Prostate gland (tissue), 2 donors: ENCODE results near the gene NARF. TPM values are rescaled to one million over a fixed set of nuclear protein-coding genes. Genes with fewer than 3 reads are reported as not detected.

Experiments
- DNase-seq: peaks from one replicate; pipeline ENCODE4 v3.0.0-alpha.2; 2019; ENCODE audit warnings: low spot score
- H3K27ac ChIP-seq, 2 donors: fragments of 200-600 bp; sonication (generic); 2 replicates each; pipeline ENCODE4 v1.5.1; 2017 to 2019
- H3K27me3 ChIP-seq: fragments of 200-600 bp; sonication (generic); replicated peaks from 2 replicates; pipeline ENCODE4 v1.5.1; 2019; ENCODE audit not compliant: insufficient read depth
- H3K36me3 ChIP-seq, 2 donors: fragments of 200-600 bp; sonication (generic); 1 replicate in 1 of 2; 2 replicates in 1 of 2; pipeline versions ENCODE4 v1.5.1 to v1.8.1; 2017 to 2019
- H3K4me1 ChIP-seq: fragments of 200-600 bp; sonication (generic); replicated peaks from 2 replicates; pipeline ENCODE4 v1.5.1; 2019
- H3K4me3 ChIP-seq, 2 donors: fragments of 200-600 bp; sonication (generic); 2 replicates each; pipeline ENCODE4 v1.5.1; 2017 to 2019
- H3K9me3 ChIP-seq: fragments of 200-600 bp; sonication (generic); 2 replicates; pipeline ENCODE4 v1.5.1; 2017
- POLR2A ChIP-seq: fragments of 450-650 bp; IDR thresholded peaks from one replicate; pipeline ENCODE4 v1.6.1; 2016; ENCODE audit warnings: antibody characterized with exemption, mild to moderate bottlenecking
- POLR2AphosphoS5 ChIP-seq: sonication (generic); formaldehyde crosslinking; IDR thresholded peaks from one replicate; pipeline ENCODE4 v1.6.1; 2017; ENCODE audit warnings: antibody characterized with exemption
- WGBS: methylation state at CpG from one replicate; pipeline ENCODE4 v1.1.5; 2018; 5-methylcytosine and 5-hydroxymethylcytosine counted together
- intact Hi-C: fragments of 100-400 bp; cut with DNase I; formaldehyde crosslinking; loops from one replicate; pipeline ENCODE4 v1.14.2; 2022
- total RNA-seq, 2 donors: library from RNA; depleted of rRNA; stranded (reverse); fragments of >200 nt; gene quantifications; one replicate each; pipeline ENCODE4 v1.1.0, GENCODE V29; 2016
- TF ChIP-seq, protein P1 (sequence below), 4 experiments: fragments of 200-600 bp in 2 of 4; fragments of 450-650 bp in 2 of 4; sonication (generic) in 2 of 4; IDR thresholded peaks; 1 replicate in 3 of 4; 2 replicates in 1 of 4; pipeline ENCODE4 v1.5.1; 2016 to 2019; ENCODE audit warnings: antibody characterized with exemption in 4 of 4, mild to moderate bottlenecking in 2 of 4, moderate library complexity in 2 of 4

Gene NARF
- total RNA-seq, 2 donors from 2014 or later, result 38.4 to 68.1 TPM

DNA sequence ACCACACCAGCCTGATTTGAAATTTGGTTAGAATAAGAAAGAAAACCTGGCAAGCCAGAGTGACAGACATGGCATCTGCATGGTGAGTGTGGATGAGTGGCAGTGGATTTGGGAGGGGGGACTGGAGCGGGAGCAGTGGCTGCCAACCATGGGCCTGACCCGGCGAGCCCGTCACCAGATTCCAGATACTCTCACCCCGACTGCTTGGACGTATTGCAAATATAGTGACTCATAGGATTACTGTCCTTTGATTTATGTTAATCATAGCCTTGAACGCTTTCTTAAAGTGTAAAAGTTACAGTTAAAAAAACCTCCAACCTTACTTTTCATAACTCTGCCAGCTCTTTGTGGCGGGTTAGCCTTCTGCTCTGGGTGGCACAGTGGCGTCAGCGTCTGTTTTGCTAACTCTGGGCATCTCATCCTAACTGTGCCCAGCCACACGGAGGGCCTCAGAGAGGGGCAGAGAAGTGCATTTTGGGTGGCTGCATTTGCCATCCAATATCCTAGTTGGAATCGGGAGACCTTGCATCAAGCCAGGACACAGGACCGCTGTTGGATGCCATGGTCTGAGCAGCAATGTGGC is 34.2 kb downstream of the NARF start:
- no peak for TF ChIP-seq POLR2A
- TF ChIP-seq, protein P1, sequence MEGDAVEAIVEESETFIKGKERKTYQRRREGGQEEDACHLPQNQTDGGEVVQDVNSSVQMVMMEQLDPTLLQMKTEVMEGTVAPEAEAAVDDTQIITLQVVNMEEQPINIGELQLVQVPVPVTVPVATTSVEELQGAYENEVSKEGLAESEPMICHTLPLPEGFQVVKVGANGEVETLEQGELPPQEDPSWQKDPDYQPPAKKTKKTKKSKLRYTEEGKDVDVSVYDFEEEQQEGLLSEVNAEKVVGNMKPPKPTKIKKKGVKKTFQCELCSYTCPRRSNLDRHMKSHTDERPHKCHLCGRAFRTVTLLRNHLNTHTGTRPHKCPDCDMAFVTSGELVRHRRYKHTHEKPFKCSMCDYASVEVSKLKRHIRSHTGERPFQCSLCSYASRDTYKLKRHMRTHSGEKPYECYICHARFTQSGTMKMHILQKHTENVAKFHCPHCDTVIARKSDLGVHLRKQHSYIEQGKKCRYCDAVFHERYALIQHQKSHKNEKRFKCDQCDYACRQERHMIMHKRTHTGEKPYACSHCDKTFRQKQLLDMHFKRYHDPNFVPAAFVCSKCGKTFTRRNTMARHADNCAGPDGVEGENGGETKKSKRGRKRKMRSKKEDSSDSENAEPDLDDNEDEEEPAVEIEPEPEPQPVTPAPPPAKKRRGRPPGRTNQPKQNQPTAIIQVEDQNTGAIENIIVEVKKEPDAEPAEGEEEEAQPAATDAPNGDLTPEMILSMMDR (IDR thresholded peaks at IDR 0.05), result no peak
- TF ChIP-seq POLR2AphosphoS5, result no peak
- Histone ChIP-seq H3K4me1 (no peaks in the 10 kb centered on the region), H3K27ac (no peak overlapping the region), H3K4me3 (no peak overlapping the region), H3K9me3 (no peaks in the 10 kb centered on the region), H3K36me3 (peaks cover 0 to 2% of the 10 kb centered on the region in 2 donors), H3K27me3 (no peaks in the 10 kb centered on the region)
- 41% methylated on average over 13 of the region's 13 CpGs for WGBS
- no peak for DNase-seq
- intact Hi-C loops, result no loop called here

DNA sequence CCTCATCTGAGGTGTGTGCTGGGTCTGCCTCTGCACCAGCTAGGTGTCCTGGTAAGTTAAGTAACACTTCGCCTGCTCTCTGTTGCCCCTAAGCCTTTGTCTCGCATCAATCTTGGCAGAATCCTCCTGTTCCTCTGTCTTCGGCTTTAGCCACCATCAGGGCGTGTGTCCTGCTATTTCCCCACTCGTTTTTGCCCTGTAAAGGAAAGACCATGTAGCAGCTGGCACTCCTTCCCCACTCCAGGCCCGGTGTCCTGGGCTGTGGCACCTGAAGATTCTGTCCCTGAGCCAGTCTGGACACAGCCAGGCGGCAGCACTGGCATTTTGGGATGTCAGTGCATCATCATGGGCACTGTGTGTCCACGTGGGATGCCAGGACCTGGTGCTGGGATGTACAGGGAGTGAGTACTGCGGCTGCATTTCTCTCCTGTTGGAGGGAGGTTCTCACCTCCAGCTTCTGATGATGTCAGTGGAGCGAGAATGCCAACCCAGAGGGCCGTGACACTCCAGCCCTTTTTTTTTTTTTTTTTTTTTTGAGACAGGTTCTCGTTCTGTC is 34.8 kb downstream of the NARF start:
- H3K9me3 ChIP-seq, result no peaks in the 10 kb centered on the region
- TF ChIP-seq POLR2A (no peak), POLR2AphosphoS5 (no peak)
- TF ChIP-seq, protein P1 (IDR thresholded peaks at IDR 0.05), result no peak
- H3K27ac ChIP-seq, result no peak overlapping the region
- DNase-seq, result no peak
- intact Hi-C loops, result no loop called here
- no peak overlapping the region for H3K4me3 ChIP-seq
- H3K36me3 ChIP-seq, result no peaks in the 10 kb centered on the region
- H3K4me1 ChIP-seq, result no peaks in the 10 kb centered on the region
- 82% methylated on average over 12 of the region's 12 CpGs for WGBS
- no peaks in the 10 kb centered on the region for H3K27me3 ChIP-seq

DNA sequence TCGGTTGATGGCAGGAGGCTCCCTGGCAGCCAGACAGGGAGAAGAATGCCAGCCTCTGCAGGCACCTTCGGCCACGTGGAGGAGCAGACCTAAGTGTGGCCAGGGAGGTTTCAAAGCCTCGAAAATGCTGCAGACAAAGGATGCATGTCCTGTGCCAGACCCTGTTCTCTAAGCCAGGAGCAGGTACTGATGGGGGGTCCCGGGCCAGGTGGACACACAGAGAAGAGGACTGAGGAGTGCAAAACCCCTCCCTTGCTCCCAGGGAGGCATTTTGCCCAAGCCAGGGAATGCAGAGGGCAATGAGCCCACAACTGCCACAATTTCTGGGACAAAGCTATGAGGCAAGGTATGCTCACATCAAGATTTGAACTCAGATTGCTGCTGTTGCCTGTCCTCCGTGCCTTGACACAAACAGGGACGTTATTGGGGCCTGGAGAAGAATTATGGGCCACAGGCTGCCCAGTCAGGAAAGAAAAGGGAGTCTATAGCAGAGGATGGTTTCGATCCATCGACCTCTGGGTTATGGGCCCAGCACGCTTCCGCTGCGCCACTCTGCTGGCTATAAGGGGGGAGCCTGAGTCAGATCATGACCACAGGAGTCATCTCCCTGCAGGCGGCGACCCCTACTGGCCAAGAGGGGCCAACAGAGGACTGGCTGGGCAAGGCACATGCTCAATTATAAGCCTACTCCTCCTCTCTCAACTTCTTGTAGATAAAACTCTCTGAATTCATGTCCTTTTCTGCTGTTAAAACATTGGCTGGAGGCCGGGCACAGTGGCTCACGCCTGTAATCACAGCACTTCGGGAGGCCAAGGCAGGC is 35.9 kb downstream of the NARF start:
- H3K27me3 ChIP-seq, result no peaks in the 10 kb centered on the region
- no peaks in the 10 kb centered on the region for H3K9me3 ChIP-seq
- TF ChIP-seq, protein P1 (IDR thresholded peaks at IDR 0.05), result peak; percentile 31 to 90 (median 80)
- TF ChIP-seq POLR2A (no peak), POLR2AphosphoS5 (peak; percentile 82)
- no peaks in the 10 kb centered on the region for H3K36me3 ChIP-seq
- intact Hi-C loops, result loop anchor here (5.0 kb wide), 3 partner anchors 37 to 58 kb away; partner anchors contain the start of gene NARF
- WGBS, result 20% methylated on average over 17 of the region's 17 CpGs
- H3K4me3 ChIP-seq, result no peak overlapping the region
- DNase-seq, result peak; percentile 80
- H3K4me1 ChIP-seq, result no peaks in the 10 kb centered on the region
- no peak overlapping the region for H3K27ac ChIP-seq

DNA sequence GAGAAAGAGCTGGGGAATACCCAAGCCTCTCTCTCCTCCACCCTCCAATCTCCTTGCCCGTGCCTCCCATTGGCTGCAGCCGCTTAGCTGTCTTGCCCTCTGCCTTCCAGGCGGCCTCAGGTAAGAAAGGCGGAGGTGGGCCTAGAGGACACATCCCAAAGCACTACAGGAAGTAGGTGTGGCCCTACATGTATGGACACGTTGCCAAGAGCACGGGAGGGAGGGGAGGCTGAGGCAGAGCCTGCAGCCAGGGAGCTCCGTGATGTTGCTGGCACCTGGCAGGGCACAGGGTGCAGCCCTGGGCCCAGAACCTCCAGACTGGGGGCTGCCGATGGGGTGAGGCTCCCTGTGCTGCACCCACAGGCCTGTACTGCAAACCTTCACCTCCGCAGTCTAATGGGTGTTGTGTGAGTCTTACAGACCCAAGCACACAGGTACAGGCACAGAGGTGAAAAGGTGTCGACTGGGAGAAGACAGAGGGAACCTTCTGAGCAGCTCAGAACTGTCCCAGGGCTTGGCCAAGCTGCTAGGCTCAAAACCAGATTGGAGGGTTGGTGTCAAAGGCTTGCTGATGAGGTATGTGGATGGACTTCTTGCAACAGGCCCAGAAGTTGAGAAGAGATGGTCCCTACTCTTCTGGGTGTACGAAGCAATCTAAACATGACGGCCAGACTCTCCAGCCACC is 37.4 kb downstream of the NARF start:
- Histone ChIP-seq H3K9me3 (no peaks in the 10 kb centered on the region), H3K27me3 (no peaks in the 10 kb centered on the region), H3K4me3 (no peak overlapping the region), H3K36me3 (no peaks in the 10 kb centered on the region), H3K27ac (peak overlapping the region; percentile 83 to 87), H3K4me1 (no peaks in the 10 kb centered on the region)
- intact Hi-C loops, result loop anchor here (5.0 kb wide), 3 partner anchors 39 to 56 kb away; partner anchors contain the start of gene NARF
- no peak for DNase-seq
- 61% methylated on average over 12 of the region's 12 CpGs for WGBS
- TF ChIP-seq, protein P1 (IDR thresholded peaks at IDR 0.05), result no peak
- TF ChIP-seq POLR2AphosphoS5, result no peak
- no peak for TF ChIP-seq POLR2A
